Gastrocnemius medialis (tissue), 4 donors: ENCODE results near the gene SCGB1D2.

Source experiments
- POLR2A ChIP-seq, 2 donors: fragments of 450-650 bp; IDR thresholded peaks; one replicate each; pipeline ENCODE4 v1.6.1; 2017; ENCODE audit warnings: antibody characterized with exemption in 2 of 2, mild to moderate bottlenecking in 2 of 2, moderate library complexity in 2 of 2
- TF ChIP-seq, protein P1 (sequence below), 5 experiments: fragments of 450-650 bp in 3 of 5; fragments of 200-600 bp in 2 of 5; sonication (generic) in 2 of 5; IDR thresholded peaks in 4 of 5; conservative IDR thresholded peaks in 1 of 5; 1 replicate in 4 of 5; 2 replicates in 1 of 5; pipeline ENCODE4 v1.5.1; 2016 to 2019; ENCODE audit warnings: antibody characterized with exemption in 5 of 5, mild to moderate bottlenecking in 3 of 5, moderate library complexity in 3 of 5

DNA sequence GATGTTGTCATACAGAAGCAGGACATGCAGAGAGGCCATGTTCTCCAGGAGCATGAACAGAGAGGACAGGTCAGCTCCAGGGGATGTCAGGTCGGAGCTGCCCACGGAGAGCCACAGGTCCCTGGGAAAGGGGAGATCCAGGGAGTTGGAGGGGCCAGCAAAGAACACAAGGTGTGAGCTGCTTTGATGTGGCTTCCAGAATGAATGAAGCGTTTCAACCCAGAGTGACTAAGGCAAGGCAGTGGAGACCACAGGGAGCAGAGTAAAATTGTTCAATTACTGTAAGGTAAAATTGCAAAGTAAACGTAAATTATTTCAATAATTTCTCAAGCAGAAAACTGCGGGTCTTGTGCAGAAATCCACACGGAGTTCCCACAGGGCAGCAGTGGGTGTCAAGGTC, 39.1 kb upstream of the SCGB1D2 start:
- TF ChIP-seq, protein P1, sequence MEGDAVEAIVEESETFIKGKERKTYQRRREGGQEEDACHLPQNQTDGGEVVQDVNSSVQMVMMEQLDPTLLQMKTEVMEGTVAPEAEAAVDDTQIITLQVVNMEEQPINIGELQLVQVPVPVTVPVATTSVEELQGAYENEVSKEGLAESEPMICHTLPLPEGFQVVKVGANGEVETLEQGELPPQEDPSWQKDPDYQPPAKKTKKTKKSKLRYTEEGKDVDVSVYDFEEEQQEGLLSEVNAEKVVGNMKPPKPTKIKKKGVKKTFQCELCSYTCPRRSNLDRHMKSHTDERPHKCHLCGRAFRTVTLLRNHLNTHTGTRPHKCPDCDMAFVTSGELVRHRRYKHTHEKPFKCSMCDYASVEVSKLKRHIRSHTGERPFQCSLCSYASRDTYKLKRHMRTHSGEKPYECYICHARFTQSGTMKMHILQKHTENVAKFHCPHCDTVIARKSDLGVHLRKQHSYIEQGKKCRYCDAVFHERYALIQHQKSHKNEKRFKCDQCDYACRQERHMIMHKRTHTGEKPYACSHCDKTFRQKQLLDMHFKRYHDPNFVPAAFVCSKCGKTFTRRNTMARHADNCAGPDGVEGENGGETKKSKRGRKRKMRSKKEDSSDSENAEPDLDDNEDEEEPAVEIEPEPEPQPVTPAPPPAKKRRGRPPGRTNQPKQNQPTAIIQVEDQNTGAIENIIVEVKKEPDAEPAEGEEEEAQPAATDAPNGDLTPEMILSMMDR (IDR thresholded peaks at IDR 0.05 in 4 of 5, conservative IDR thresholded peaks at IDR 0.05 in 1 of 5): no peak
- TF ChIP-seq POLR2A (IDR thresholded peaks at IDR 0.05): no peak
